H1 (cell line): ENCODE results near the gene CEP76. TPM values are rescaled to one million over a fixed set of nuclear protein-coding genes. Genes with fewer than 3 reads are reported as not detected.

Experiments used
- CTCF ChIA-PET: fragments of 300-600 bp; sonication (Branson Sonifier 250); formaldehyde crosslinking; loops from one replicate; lab custom pipeline; 2021; ENCODE audit not compliant: partially characterized antibody; lab: Charles Lee
- POLR2A ChIA-PET: fragments of 300-600 bp; sonication (Branson Sonifier 250); formaldehyde crosslinking; loops from one replicate; lab custom pipeline; 2021; ENCODE audit warnings: inconsistent platforms; ENCODE audit not compliant: partially characterized antibody; lab: Charles Lee
- DNase-seq, 2 experiments: peaks; one replicate each; pipeline versions ENCODE4 v3.0.0 to v3.0.0-alpha.2; 2010 to 2022; ENCODE audit warnings: low spot score in 2 of 2, low read depth in 1 of 2, mixed read lengths in 1 of 2
- FAIRE-seq: peaks from 2 replicates; lab custom pipeline; 2011; peaks lifted over from hg19 to GRCh38; lab: Jason Lieb, UNC
- H2AFZ ChIP-seq: 2 replicates; pipeline ENCODE4 v1.8.1; 2012; ENCODE audit warnings: low read length, inconsistent platforms
- H2AK5ac ChIP-seq: 2 replicates; pipeline ENCODE4 v1.6.1; 2013; ENCODE audit warnings: low read depth, low read length
- H2BK120ac ChIP-seq: replicated peaks from 2 replicates; pipeline ENCODE3; 2013; ENCODE audit warnings: low read depth, low read length, inconsistent platforms
- H2BK12ac ChIP-seq: 2 replicates; pipeline ENCODE4 v1.6.1; 2013; ENCODE audit warnings: low read depth, low read length
- H2BK15ac ChIP-seq: 2 replicates; pipeline ENCODE4 v1.6.1; 2013; ENCODE audit warnings: low read length
- H2BK20ac ChIP-seq: 2 replicates; pipeline ENCODE4 v1.6.1; 2013; ENCODE audit warnings: low read length
- H2BK5ac ChIP-seq: 2 replicates; pipeline ENCODE4 v1.6.1; 2013; ENCODE audit warnings: low read depth, low read length
- H3K14ac ChIP-seq: 2 replicates; pipeline ENCODE4 v1.6.1; 2013; ENCODE audit warnings: inconsistent platforms; ENCODE audit not compliant: insufficient read length
- H3K18ac ChIP-seq: 2 replicates; pipeline ENCODE4 v1.6.1; 2013; ENCODE audit warnings: low read length; ENCODE audit errors: extremely low read depth
- H3K23ac ChIP-seq: 2 replicates; pipeline ENCODE4 v1.6.1; 2013; ENCODE audit warnings: inconsistent platforms; ENCODE audit not compliant: insufficient read length
- H3K23me2 ChIP-seq: 2 replicates; pipeline ENCODE4 v1.6.1; 2013; ENCODE audit warnings: low read depth, low read length
- H3K27ac ChIP-seq: 2 replicates; pipeline ENCODE4 v1.6.1; 2011; ENCODE audit warnings: low read depth, low read length, inconsistent platforms
- H3K27me3 ChIP-seq, 4 experiments: replicated peaks in 1 of 4; 1 replicate in 1 of 4; 2 replicates in 3 of 4; pipeline versions ENCODE4 v1.6.1 to v1.8.1; 2011 to 2013; ENCODE audit warnings: low read length in 3 of 4, mild to moderate bottlenecking in 3 of 4, inconsistent platforms in 2 of 4, mixed read lengths in 2 of 4, moderate library complexity in 1 of 4; ENCODE audit not compliant: control insufficient read depth in 3 of 4, insufficient read depth in 3 of 4; ENCODE audit errors: extremely low read depth in 1 of 4
- H3K36me3 ChIP-seq, 4 experiments: 2 replicates each; pipeline versions ENCODE4 v1.6.1 to v1.8.1; 2011 to 2013; ENCODE audit warnings: mild to moderate bottlenecking in 4 of 4, low read length in 3 of 4, moderate library complexity in 2 of 4, control low read depth in 1 of 4, inconsistent platforms in 1 of 4; ENCODE audit not compliant: insufficient read depth in 4 of 4, control insufficient read depth in 2 of 4
- H3K4ac ChIP-seq: replicated peaks from 2 replicates; pipeline ENCODE3; 2013; ENCODE audit warnings: low read length, low read depth, mixed read lengths, inconsistent platforms; ENCODE audit not compliant: insufficient read length
- H3K4me1 ChIP-seq, 4 experiments: replicated peaks in 1 of 4; 1 replicate in 1 of 4; 2 replicates in 3 of 4; pipeline versions ENCODE4 v1.6.1 to v1.8.1; 2011 to 2013; ENCODE audit warnings: low read length in 3 of 4, inconsistent platforms in 2 of 4, mixed read lengths in 1 of 4; ENCODE audit not compliant: insufficient read depth in 4 of 4, control insufficient read depth in 3 of 4
- H3K4me2 ChIP-seq, 2 experiments: 2 replicates each; pipeline versions ENCODE4 v1.6.1 to v1.8.1; 2011 to 2013; ENCODE audit warnings: low read depth in 2 of 2, low read length in 2 of 2, control low read depth in 1 of 2, inconsistent platforms in 1 of 2, mild to moderate bottlenecking in 1 of 2; ENCODE audit not compliant: insufficient read depth in 1 of 2
- H3K4me3 ChIP-seq, 4 experiments: fragments of 200-600, 300-600 bp in 1 of 4; sonication (generic), shearing (Covaris generic), sonication (Bioruptor Twin) in 1 of 4; 2 replicates each; pipeline versions ENCODE4 v1.5.1 to v1.8.1; 2011 to 2016; ENCODE audit warnings: low read length in 4 of 4, low read depth in 3 of 4, control low read depth in 2 of 4, inconsistent platforms in 2 of 4, mild to moderate bottlenecking in 2 of 4, mixed read lengths in 1 of 4, moderate library complexity in 1 of 4; ENCODE audit not compliant: insufficient read depth in 2 of 4; ENCODE audit errors: extremely low read depth in 1 of 4
- H3K56ac ChIP-seq: replicated peaks from 2 replicates; pipeline ENCODE3; 2013; ENCODE audit warnings: low read depth, mild to moderate bottlenecking, mixed read lengths, low read length, inconsistent platforms; ENCODE audit not compliant: insufficient read length
- H3K79me1 ChIP-seq: 2 replicates; pipeline ENCODE4 v1.6.1; 2013; ENCODE audit warnings: low read depth, low read length, control low read depth
- H3K79me2 ChIP-seq, 2 experiments: 2 replicates each; pipeline versions ENCODE4 v1.6.1 to v1.8.1; 2012 to 2013; ENCODE audit warnings: low read length in 2 of 2, mild to moderate bottlenecking in 2 of 2, inconsistent platforms in 1 of 2; ENCODE audit not compliant: insufficient read depth in 2 of 2, control insufficient read depth in 1 of 2
- H3K9ac ChIP-seq, 4 experiments: replicated peaks in 1 of 4; 1 replicate in 1 of 4; 2 replicates in 3 of 4; pipeline versions ENCODE4 v1.6.1 to v1.8.1; 2011 to 2013; ENCODE audit warnings: low read depth in 3 of 4, low read length in 3 of 4, control low read depth in 2 of 4, mild to moderate bottlenecking in 2 of 4, moderate library complexity in 2 of 4, inconsistent platforms in 1 of 4; ENCODE audit errors: extremely low read depth in 1 of 4
- H3K9me3 ChIP-seq, 2 experiments: 2 replicates each; pipeline versions ENCODE4 v1.6.1 to v1.8.1; 2012 to 2013; ENCODE audit warnings: mild to moderate bottlenecking in 2 of 2, moderate library complexity in 2 of 2, control low read depth in 1 of 2, inconsistent platforms in 1 of 2, low read depth in 1 of 2, low read length in 1 of 2, mixed read lengths in 1 of 2; ENCODE audit not compliant: insufficient read depth in 2 of 2
- H4K20me1 ChIP-seq, 2 experiments: replicated peaks in 1 of 2; 2 replicates each; pipeline versions ENCODE3 to v1.8.1; 2011 to 2013; ENCODE audit warnings: inconsistent platforms in 2 of 2, low read length in 2 of 2, mild to moderate bottlenecking in 1 of 2; ENCODE audit not compliant: insufficient read depth in 2 of 2, control insufficient read depth in 1 of 2
- H4K5ac ChIP-seq: 2 replicates; pipeline ENCODE4 v1.6.1; 2013; ENCODE audit warnings: low read length, low read depth, mixed read lengths, inconsistent platforms; ENCODE audit not compliant: insufficient read length
- H4K8ac ChIP-seq: 2 replicates; pipeline ENCODE4 v1.8.0; 2013; ENCODE audit warnings: mild to moderate bottlenecking, moderate library complexity, low read length, inconsistent platforms; ENCODE audit not compliant: insufficient read depth; ENCODE audit errors: extremely low read depth
- H4K91ac ChIP-seq: replicated peaks from 2 replicates; pipeline ENCODE3; 2013; ENCODE audit warnings: low read length, mixed read lengths, inconsistent platforms; ENCODE audit not compliant: insufficient read length
- CBX8 ChIP-seq: fragments of 300-800, 300-1000 bp; sonication (generic); IDR thresholded peaks from 2 replicates; pipeline ENCODE4 v1.7.1; 2016; ENCODE audit warnings: low read depth, low read length, borderline replicate concordance
- CTCF ChIP-seq, 3 experiments: IDR thresholded peaks; 1 replicate in 2 of 3; 2 replicates in 1 of 3; pipeline versions ENCODE4 v1.5.1 to v1.6.1; 2011; ENCODE audit warnings: low read length in 3 of 3, mild to moderate bottlenecking in 3 of 3, inconsistent platforms in 2 of 3, low read depth in 1 of 3, moderate library complexity in 1 of 3; ENCODE audit not compliant: insufficient read depth in 1 of 3; ENCODE audit errors: control extremely low read depth in 1 of 3
- EZH2 ChIP-seq: fragments of 200-600 bp; sonication (generic); IDR thresholded peaks from 2 replicates; pipeline ENCODE4 v1.7.1; 2012; ENCODE audit warnings: low read depth, mild to moderate bottlenecking, moderate library complexity, low read length, inconsistent platforms; ENCODE audit not compliant: severe bottlenecking
- MAFK ChIP-seq: IDR thresholded peaks from 2 replicates; pipeline ENCODE4 v1.6.1; 2012; ENCODE audit warnings: low read depth, mild to moderate bottlenecking, improper control_type of control experiment, low read length
- RAD21 ChIP-seq, 2 experiments: IDR thresholded peaks in 1 of 2; conservative IDR thresholded peaks in 1 of 2; 2 replicates each; pipeline ENCODE4 v1.6.1; 2011; ENCODE audit warnings: low read depth in 2 of 2, low read length in 2 of 2, improper control_type of control experiment in 1 of 2, inconsistent platforms in 1 of 2, mild to moderate bottlenecking in 1 of 2, moderate library complexity in 1 of 2
- TAF1 ChIP-seq: IDR thresholded peaks from 2 replicates; pipeline ENCODE4 v1.6.1; 2011; ENCODE audit warnings: mild to moderate bottlenecking, low read depth, low read length
- WGBS, 2 experiments: shearing (Covaris generic) in 1 of 2; methylation state at CpG; one replicate each; pipeline versions ENCODE4 v1.1.6 to v1.1.7; 2013 to 2015; ENCODE audit warnings: low lambda C conversion rate in 2 of 2, mixed read lengths in 2 of 2, inconsistent platforms in 1 of 2, low coverage in 1 of 2, missing lambda C conversion rate in 1 of 2; ENCODE audit not compliant: insufficient replicate concordance in 2 of 2, insufficient coverage in 1 of 2, insufficient read length in 1 of 2; ENCODE audit errors: extremely low coverage in 1 of 2, missing lambda C conversion rate in 1 of 2; 5-methylcytosine and 5-hydroxymethylcytosine counted together
- polyA plus RNA-seq, 7 experiments: library from polyadenylated mRNA; depleted of rRNA in 3 of 7; stranded (reverse) in 5 of 7; unstranded in 2 of 7; fragments of >200 nt in 5 of 7; fragments of 200-250 nt in 2 of 7; gene quantifications; 1 replicate in 5 of 7; 2 replicates in 1 of 7; 4 replicates in 1 of 7; pipeline versions ENCODE4 v1.2.1 to v1.2.3, GENCODE V29; 2011 to 2013; ENCODE audit warnings: missing spikeins in 2 of 7, mixed read lengths in 2 of 7
- total RNA-seq: library from RNA; stranded (reverse); fragmentation: NEBNext Ultra II Directional; extraction: Animal tissue kit (Norgen Biotek cat#: 25700); gene quantifications from 2 replicates; pipeline ENCODE4 v1.2.1, GENCODE V29; 2021

CEP76 gene
- total and polyA plus RNA-seq, 2 of the 8 experiments (the other 6 are each of a cell fraction or from before 2014, with no cell fraction given): 9.0 to 18.1 TPM

GRCh38 chr18:12659904-12660605 lies 42.5 kb downstream of the CEP76 start:
- H3K36me3 ChIP-seq: no peaks in the 10 kb centered on the region
- no peaks in the 10 kb centered on the region for H3K79me1 ChIP-seq
- no peaks in the 10 kb centered on the region; the same call in 1 of the 2 replicates for H3K23me2 ChIP-seq
- H3K18ac ChIP-seq: no peak overlapping the region
- H2AK5ac ChIP-seq: no peak overlapping the region
- no peak overlapping the region for H3K4ac ChIP-seq
- no peak overlapping the region for H2BK15ac ChIP-seq
- H3K23ac ChIP-seq: no peak overlapping the region
- no peak overlapping the region for H3K4me3 ChIP-seq
- no peak overlapping the region for H2AFZ ChIP-seq
- CTCF ChIA-PET: interaction anchor here (0.7 to 10.2 kb wide), 23 partner anchors 10 to 388 kb away, joined by 3 to 139 read pairs (median 3); partner anchors contain the start of gene PRELID3A
- no peaks in the 10 kb centered on the region for H3K9me3 ChIP-seq
- TF ChIP-seq TAF1 (no peak), EZH2 (no peak), RAD21 (IDR thresholded peaks at IDR 0.05 in 1 of 2, conservative IDR thresholded peaks at IDR 0.05 in 1 of 2; ENCODE audit: low read depth in 2 of 2, low read length in 2 of 2) (peak; percentile 85 to 87), CBX8 (no peak), CTCF (IDR thresholded peaks at IDR 0.05; ENCODE audit: control extremely low read depth in 1 of 3, insufficient read depth in 1 of 3, low read depth in 1 of 3, low read length in 3 of 3) (peak in 2 of 3 experiments; percentile 62 to 72; a peak in 3 of 4 replicates), MAFK (no peak)
- TF ChIP-seq, all 59 proteins: peak for 2
- H3K27me3 ChIP-seq: peaks cover 0 to 12% (median 5%) of the 10 kb centered on the region in 4 experiments; a peak in 5 of 7 replicates
- H3K79me2 ChIP-seq: peaks cover 0 to 14% of the 10 kb centered on the region in 2 experiments; a peak in 1 of 4 replicates
- H2BK20ac ChIP-seq: no peak overlapping the region
- no peaks in the 10 kb centered on the region for H4K20me1 ChIP-seq
- H2BK12ac ChIP-seq: no peak overlapping the region
- POLR2A ChIA-PET: interaction anchor here (0.6 kb wide), 1 partner anchor 269 kb away, joined by 3 read pairs; no protein-coding TSS in a partner anchor
- peaks cover 0 to 3% (median 0%) of the 10 kb centered on the region in 4 experiments; a peak in 1 of 7 replicates for H3K4me1 ChIP-seq
- no peak overlapping the region for H2BK120ac ChIP-seq
- FAIRE-seq: peak; percentile 81
- WGBS, 2 experiments: 92% methylated on average over 9 of the region's 9 CpGs; no CpG with 5 or more reads in 1 of the 2 experiments
- H3K27ac ChIP-seq: no peak overlapping the region
- H4K5ac ChIP-seq: no peak overlapping the region
- H3K9ac ChIP-seq: no peak overlapping the region
- H4K91ac ChIP-seq: no peak overlapping the region
- H3K4me2 ChIP-seq: no peak overlapping the region
- no peak overlapping the region for H3K56ac ChIP-seq
- H4K8ac ChIP-seq: no peak overlapping the region
- no peak overlapping the region for H3K14ac ChIP-seq
- DNase-seq: no peak
- no peak overlapping the region for H2BK5ac ChIP-seq
